IPS DF 6.9 (cell line): ENCODE data around the gene DLK2.
"Not testable (repeated sequence)": the region's sequence is repeated elsewhere in the genome, so short reads cannot be mapped to it uniquely, and the experiment has no call there.

Experiments used
- DNase-seq: peaks from one replicate; pipeline ENCODE4 v3.0.0-alpha.2; 2013; ENCODE audit warnings: low read depth, low spot score
- H3K27ac ChIP-seq: one replicate; pipeline ENCODE4 v1.5.1; 2013; ENCODE audit warnings: low read length, control low read depth
- H3K27me3 ChIP-seq: 2 replicates; pipeline ENCODE4 v1.6.1; 2013; ENCODE audit warnings: mild to moderate bottlenecking, low read length; ENCODE audit not compliant: control insufficient read depth, insufficient read depth
- H3K36me3 ChIP-seq: 2 replicates; pipeline ENCODE4 v1.6.1; 2013; ENCODE audit warnings: low read length; ENCODE audit not compliant: control insufficient read depth, insufficient read depth
- H3K4me1 ChIP-seq: 2 replicates; pipeline ENCODE4 v1.6.1; 2013; ENCODE audit warnings: low read length; ENCODE audit not compliant: control insufficient read depth, insufficient read depth
- H3K4me3 ChIP-seq: 2 replicates; pipeline ENCODE4 v1.5.1; 2013; ENCODE audit warnings: mild to moderate bottlenecking, low read length
- H3K9me3 ChIP-seq: 2 replicates; pipeline ENCODE4 v1.6.1; 2013; ENCODE audit warnings: low read length, inconsistent platforms; ENCODE audit not compliant: control insufficient read depth, insufficient read depth
- WGBS: extraction: QIAGEN DNeasy Blood & Tissue Kit; methylation state at CpG from one replicate; pipeline ENCODE4 v1.1.7; 2013; ENCODE audit warnings: mixed read lengths, missing lambda C conversion rate; ENCODE audit not compliant: insufficient read length, insufficient coverage; 5-methylcytosine and 5-hydroxymethylcytosine counted together

The DLK2 gene

GRCh38 chr6:43432009-43432945 lies 23.1 kb downstream of the DLK2 start:
- H3K4me3 ChIP-seq = no peak overlapping the region
- no peak overlapping the region for H3K27ac ChIP-seq
- H3K9me3 ChIP-seq = no peaks in the 10 kb centered on the region
- H3K27me3 ChIP-seq = no peaks in the 10 kb centered on the region
- H3K4me1 ChIP-seq = no peaks in the 10 kb centered on the region
- peaks cover 8% of the 10 kb centered on the region; the same call in 1 of the 2 replicates for H3K36me3 ChIP-seq
- no peak for DNase-seq
- no CpG with 5 or more reads among the region's 19 CpGs for WGBS

GRCh38 chr6:43428874-43429273 lies 26.5 kb downstream of the DLK2 start:
- DNase-seq = no peak
- Histone ChIP-seq H3K27ac (no peak overlapping the region), H3K27me3 (no peaks in the 10 kb centered on the region)

GRCh38 chr6:43428112-43428570 lies 27.2 kb downstream of the DLK2 start:
- peak overlapping the region; percentile 63 for H3K4me3 ChIP-seq
- H3K36me3 ChIP-seq = peaks cover 7% of the 10 kb centered on the region; the same call in 1 of the 2 replicates
- H3K4me1 ChIP-seq = no peaks in the 10 kb centered on the region
- no peak for DNase-seq
- WGBS = no CpG with 5 or more reads among the region's 12 CpGs
- H3K27me3 ChIP-seq = no peaks in the 10 kb centered on the region
- H3K27ac ChIP-seq = no peak overlapping the region
- H3K9me3 ChIP-seq = no peaks in the 10 kb centered on the region

More at GRCh38 chr6:43428874-43429273, 26.5 kb downstream of the DLK2 start:
- H3K4me3 ChIP-seq = no peak overlapping the region
- H3K36me3 ChIP-seq = peaks cover 8% of the 10 kb centered on the region; the same call in 1 of the 2 replicates
- H3K9me3 ChIP-seq = no peaks in the 10 kb centered on the region
- WGBS = no CpG with 5 or more reads among the region's 3 CpGs
- H3K4me1 ChIP-seq = no peaks in the 10 kb centered on the region

- no peaks in the 10 kb centered on the region for H3K9me3 ChIP-seq
- peaks cover 6% of the 10 kb centered on the region; the same call in 1 of the 2 replicates for H3K36me3 ChIP-seq
- peak within 1 kb of the TSS; percentile 63 for H3K4me3 ChIP-seq
- H3K27ac ChIP-seq = no peak within 1 kb of the TSS
- no CpG with 5 or more reads among the region's 49 CpGs for WGBS
- no peaks in the 10 kb centered on the region for H3K4me1 ChIP-seq
- DNase-seq = peak; percentile 93
- no peaks in the 10 kb centered on the region for H3K27me3 ChIP-seq
Observed at GRCh38 chr6:43427406-43428111, 27.8 kb downstream of the DLK2 start, which contains the start of gene ABCC10. ABCC10 (plus strand) TSS chr6:43427541; CDS start chr6:43427979, 438 bp downstream.

- H3K27ac ChIP-seq = no peak overlapping the region
- H3K4me3 ChIP-seq = peak overlapping the region; percentile 63; the same call in 1 of the 2 replicates
- DNase-seq = no peak
- H3K9me3 ChIP-seq = no peaks in the 10 kb centered on the region
- H3K27me3 ChIP-seq = no peaks in the 10 kb centered on the region
- WGBS = no CpG with 5 or more reads among the region's 23 CpGs
- peaks cover under 1% of the 10 kb centered on the region; the same call in 1 of the 2 replicates for H3K36me3 ChIP-seq
- no peaks in the 10 kb centered on the region for H3K4me1 ChIP-seq
Observed at GRCh38 chr6:43426928-43427405, 28.4 kb downstream of the DLK2 start.

GRCh38 chr6:43425083-43425482 lies 30.3 kb downstream of the DLK2 start:
- not testable (repeated sequence) for H3K9me3 ChIP-seq

GRCh38 chr6:43421831-43422230 lies 33.5 kb downstream of the DLK2 start:
- no peak overlapping the region for H3K4me3 ChIP-seq
- no peaks in the 10 kb centered on the region for H3K36me3 ChIP-seq
- H3K4me1 ChIP-seq = no peaks in the 10 kb centered on the region
- no peak overlapping the region for H3K27ac ChIP-seq
- no peaks in the 10 kb centered on the region for H3K27me3 ChIP-seq
- no CpG with 5 or more reads among the region's 3 CpGs for WGBS
- no peak for DNase-seq
- H3K9me3 ChIP-seq = no peaks in the 10 kb centered on the region

More at GRCh38 chr6:43425083-43425482, 30.3 kb downstream of the DLK2 start:
- H3K27me3 ChIP-seq, H3K4me3 ChIP-seq, DNase-seq, H3K36me3 ChIP-seq, H3K27ac ChIP-seq, H3K4me1 ChIP-seq: not testable (repeated sequence)
- no CpG with 5 or more reads among the region's 33 CpGs for WGBS

GRCh38 chr6:43420012-43420709 lies 35.2 kb downstream of the DLK2 start:
- H3K9me3 ChIP-seq = no peaks in the 10 kb centered on the region
- WGBS = no CpG with 5 or more reads among the region's 5 CpGs
- H3K4me1 ChIP-seq = no peaks in the 10 kb centered on the region
- no peak overlapping the region for H3K27ac ChIP-seq
- H3K4me3 ChIP-seq = no peak overlapping the region
- no peaks in the 10 kb centered on the region for H3K36me3 ChIP-seq
- no peaks in the 10 kb centered on the region for H3K27me3 ChIP-seq
- DNase-seq = no peak

- Histone ChIP-seq H3K9me3 (no peaks in the 10 kb centered on the region), H3K27me3 (no peaks in the 10 kb centered on the region), H3K4me1 (no peaks in the 10 kb centered on the region), H3K36me3 (no peaks in the 10 kb centered on the region), H3K27ac (no peak overlapping the region), H3K4me3 (no peak overlapping the region)
- DNase-seq = no peak
- no CpG with 5 or more reads among the region's 4 CpGs for WGBS
Observed at GRCh38 chr6:43416935-43417334, 38.4 kb downstream of the DLK2 start.

- no CpG with 5 or more reads among the region's 8 CpGs for WGBS
- H3K4me1 ChIP-seq = not testable (repeated sequence)
Observed at GRCh38 chr6:43415275-43415674, 40.1 kb downstream of the DLK2 start.

More at GRCh38 chr6:43415275-43415674, 40.1 kb downstream of the DLK2 start:
- not testable (repeated sequence) for H3K27me3 ChIP-seq, DNase-seq, H3K4me3 ChIP-seq, H3K9me3 ChIP-seq, H3K27ac ChIP-seq, H3K36me3 ChIP-seq
